ENCODE measurements around the gene C1QTNF7. TPM values are rescaled to one million over a fixed set of nuclear protein-coding genes. Genes with fewer than 3 reads are reported as not detected.

C1QTNF7 gene
- total and polyA plus RNA-seq, 2 of the 13 experiments (the other 11 are each of a cell fraction or from before 2014, with no cell fraction given), result not detected

GRCh38 chr4:15479089-15479912, 51.5 kb downstream of the C1QTNF7 start (continued):
- TF ChIP-seq RAD51 (IDR thresholded peaks at IDR 0.05; ENCODE audit: borderline replicate concordance) (peak; percentile 81), DDIT3 (CRISPR knock-in tag; IDR thresholded peaks at IDR 0.05) (no peak), AGO2 (optimal IDR thresholded peaks at IDR 0.05; ENCODE audit: low read depth, low read length) (no peak), NFYB (CRISPR knock-in tag; IDR thresholded peaks at IDR 0.05) (no peak; the same call in 1 of the 2 replicates), KDM6A (CRISPR knock-in tag; IDR thresholded peaks at IDR 0.05; ENCODE audit: low read depth) (no peak), GTF3A (CRISPR knock-in tag; conservative IDR thresholded peaks at IDR 0.05) (no peak), ZNF709 (CRISPR knock-in tag; IDR thresholded peaks at IDR 0.05) (no peak), FOSL2 (CRISPR knock-in tag; IDR thresholded peaks at IDR 0.05) (no peak), CREB1 (IDR thresholded peaks at IDR 0.05) (no peak), CREB1 (CRISPR knock-in tag; IDR thresholded peaks at IDR 0.05) (0 out of 2 replicates have a peak, but pooled peaks have one; percentile 28), ZNF142 (CRISPR knock-in tag; IDR thresholded peaks at IDR 0.05) (no peak), KMT2B (CRISPR knock-in tag; IDR thresholded peaks at IDR 0.05) (no peak), NCOA2 (CRISPR knock-in tag; IDR thresholded peaks at IDR 0.05) (no peak; the same call in 1 of the 2 replicates), TAF15 (IDR thresholded peaks at IDR 0.05; ENCODE audit: low read depth, low read length, poor library complexity, severe bottlenecking) (no peak), ARID2 (CRISPR knock-in tag; IDR thresholded peaks at IDR 0.05; ENCODE audit: borderline replicate concordance) (no peak), KLF12 (CRISPR knock-in tag; IDR thresholded peaks at IDR 0.05; ENCODE audit: borderline replicate concordance) (no peak), PHF20 (CRISPR knock-in tag; IDR thresholded peaks at IDR 0.05) (peak; percentile 74), BATF2 (CRISPR knock-in tag; IDR thresholded peaks at IDR 0.05) (no peak)
